Liver (tissue), 9 donors: ENCODE measurements around the gene IL21R. TPM values are rescaled to one million over a fixed set of nuclear protein-coding genes. Genes with fewer than 3 reads are reported as not detected.

ENCODE experiments used
- DNase-seq: peaks from one replicate; pipeline ENCODE4 v3.0.0-alpha.2; 2017; ENCODE audit warnings: low spot score
- H3K27ac ChIP-seq, 2 donors: one replicate each; pipeline ENCODE4 v1.7.0; 2013; ENCODE audit warnings: inconsistent platforms in 2 of 2, low read length in 2 of 2, control low read depth in 1 of 2, low read depth in 1 of 2, mild to moderate bottlenecking in 1 of 2
- H3K27me3 ChIP-seq, 4 donors: one replicate each; pipeline versions ENCODE4 v1.6.1 to v1.7.0; 2013; ENCODE audit warnings: low read length in 3 of 4, inconsistent platforms in 1 of 4, mild to moderate bottlenecking in 1 of 4, moderate library complexity in 1 of 4; ENCODE audit not compliant: control insufficient read depth in 4 of 4, insufficient read depth in 4 of 4
- H3K36me3 ChIP-seq, 4 donors: one replicate each; pipeline versions ENCODE4 v1.6.1 to v1.7.0; 2013; ENCODE audit warnings: low read length in 3 of 4, mild to moderate bottlenecking in 3 of 4, low read depth in 1 of 4, moderate library complexity in 1 of 4; ENCODE audit not compliant: control insufficient read depth in 4 of 4, insufficient read depth in 3 of 4
- H3K4me1 ChIP-seq, 4 donors: one replicate each; pipeline versions ENCODE4 v1.6.1 to v1.7.0; 2013; ENCODE audit warnings: low read length in 3 of 4, mild to moderate bottlenecking in 3 of 4, moderate library complexity in 1 of 4; ENCODE audit not compliant: control insufficient read depth in 4 of 4, insufficient read depth in 4 of 4
- H3K4me3 ChIP-seq, 3 donors: one replicate each; pipeline versions ENCODE4 v1.6.1 to v1.7.0; 2013; ENCODE audit warnings: low read length in 3 of 3, control low read depth in 1 of 3, low read depth in 1 of 3, mild to moderate bottlenecking in 1 of 3
- H3K9ac ChIP-seq, 2 donors: one replicate each; pipeline ENCODE4 v1.7.0; 2013; ENCODE audit warnings: low read length in 2 of 2, mild to moderate bottlenecking in 2 of 2, moderate library complexity in 2 of 2, control low read depth in 1 of 2, low read depth in 1 of 2
- H3K9me3 ChIP-seq, 4 donors: one replicate each; pipeline versions ENCODE4 v1.6.1 to v1.7.0; 2013; ENCODE audit warnings: low read length in 3 of 4; ENCODE audit not compliant: control insufficient read depth in 4 of 4
- CTCF ChIP-seq: fragments of 150-350 bp; IDR thresholded peaks from 2 replicates; pipeline ENCODE4 v1.5.1; 2017; ENCODE audit warnings: improper control_type of control experiment, low read depth, low read length; ENCODE audit not compliant: missing input control
- EGR1 ChIP-seq, 2 donors: IDR thresholded peaks; 2 replicates each; pipeline ENCODE4 v1.6.1; 2016 to 2018; ENCODE audit warnings: antibody characterized with exemption in 2 of 2, low read depth in 2 of 2
- FOXA1 ChIP-seq: IDR thresholded peaks from 2 replicates; pipeline ENCODE4 v1.6.1; 2016; ENCODE audit warnings: antibody characterized with exemption
- FOXA2 ChIP-seq: IDR thresholded peaks from 2 replicates; pipeline ENCODE4 v1.6.1; 2016; ENCODE audit warnings: antibody characterized with exemption
- GABPA ChIP-seq, 2 donors: IDR thresholded peaks in 1 of 2; conservative IDR thresholded peaks in 1 of 2; 2 replicates each; pipeline ENCODE4 v1.6.1; 2016; ENCODE audit warnings: antibody characterized with exemption in 2 of 2, mild to moderate bottlenecking in 1 of 2, moderate library complexity in 1 of 2
- HNF4G ChIP-seq: IDR thresholded peaks from 2 replicates; pipeline ENCODE4 v1.6.1; 2016; ENCODE audit warnings: antibody characterized with exemption
- JUND ChIP-seq, 2 donors: IDR thresholded peaks; 2 replicates each; pipeline ENCODE4 v1.6.1; 2016; ENCODE audit warnings: antibody characterized with exemption in 2 of 2
- NR2F2 ChIP-seq: IDR thresholded peaks from 2 replicates; pipeline ENCODE4 v1.6.1; 2016; ENCODE audit warnings: antibody characterized with exemption
- RAD21 ChIP-seq, 2 donors: IDR thresholded peaks; 2 replicates each; pipeline ENCODE4 v1.6.1; 2016; ENCODE audit warnings: antibody characterized with exemption in 2 of 2, mild to moderate bottlenecking in 2 of 2
- REST ChIP-seq: IDR thresholded peaks from 2 replicates; pipeline ENCODE4 v1.6.1; 2016; ENCODE audit warnings: antibody characterized with exemption, mild to moderate bottlenecking
- RXRA ChIP-seq, 2 donors: IDR thresholded peaks; 2 replicates each; pipeline ENCODE4 v1.6.1; 2017 to 2018; ENCODE audit warnings: antibody characterized with exemption in 2 of 2, mild to moderate bottlenecking in 1 of 2
- SP1 ChIP-seq: IDR thresholded peaks from 2 replicates; pipeline ENCODE4 v1.6.1; 2018; ENCODE audit warnings: antibody characterized with exemption, mild to moderate bottlenecking
- TAF1 ChIP-seq: conservative IDR thresholded peaks from 2 replicates; pipeline ENCODE4 v1.6.1; 2016; ENCODE audit warnings: antibody characterized with exemption, mild to moderate bottlenecking
- YY1 ChIP-seq: IDR thresholded peaks from 2 replicates; pipeline ENCODE4 v1.6.1; 2016; ENCODE audit warnings: antibody characterized with exemption, mild to moderate bottlenecking
- WGBS: extraction: QIAGEN DNeasy Blood & Tissue Kit; methylation state at CpG from one replicate; pipeline ENCODE4 v1.1.7; 2013; 5-methylcytosine and 5-hydroxymethylcytosine counted together
- polyA plus RNA-seq, 2 donors: library from polyadenylated mRNA; stranded (reverse) in 1 of 2; unstranded in 1 of 2; fragments of 200-250 nt in 1 of 2; fragments of >200 nt in 1 of 2; fragmentation: Nextera tagmentation in 1 of 2; extraction: Ambion mirVana in 1 of 2; gene quantifications; one replicate each; pipeline versions ENCODE4 v1.2.1 to v1.2.3, GENCODE V29; 2013 to 2015
- total RNA-seq, 2 donors: library from RNA; depleted of rRNA; stranded (reverse); fragments of >200 nt; gene quantifications; one replicate each; pipeline ENCODE4 v1.2.3, GENCODE V29; 2014
- TF ChIP-seq, protein P1 (sequence below): IDR thresholded peaks from 2 replicates; pipeline ENCODE4 v1.6.1; 2016; ENCODE audit warnings: antibody characterized with exemption
- TF ChIP-seq, protein P2 (sequence below): IDR thresholded peaks from 2 replicates; pipeline ENCODE4 v1.6.1; 2016; ENCODE audit warnings: antibody characterized with exemption
- TF ChIP-seq, protein P3 (sequence below): IDR thresholded peaks from 2 replicates; pipeline ENCODE4 v1.6.1; 2016; ENCODE audit warnings: antibody characterized with exemption
- donor health status: healthy.
- donor health status: healthy.
- donor health status: healthy.
- donor health status: healthy.
- donor health status: healthy.

The IL21R gene
- total and polyA plus RNA-seq, 4 donors: 0.19 to 0.84 (median 0.39) TPM

DNA sequence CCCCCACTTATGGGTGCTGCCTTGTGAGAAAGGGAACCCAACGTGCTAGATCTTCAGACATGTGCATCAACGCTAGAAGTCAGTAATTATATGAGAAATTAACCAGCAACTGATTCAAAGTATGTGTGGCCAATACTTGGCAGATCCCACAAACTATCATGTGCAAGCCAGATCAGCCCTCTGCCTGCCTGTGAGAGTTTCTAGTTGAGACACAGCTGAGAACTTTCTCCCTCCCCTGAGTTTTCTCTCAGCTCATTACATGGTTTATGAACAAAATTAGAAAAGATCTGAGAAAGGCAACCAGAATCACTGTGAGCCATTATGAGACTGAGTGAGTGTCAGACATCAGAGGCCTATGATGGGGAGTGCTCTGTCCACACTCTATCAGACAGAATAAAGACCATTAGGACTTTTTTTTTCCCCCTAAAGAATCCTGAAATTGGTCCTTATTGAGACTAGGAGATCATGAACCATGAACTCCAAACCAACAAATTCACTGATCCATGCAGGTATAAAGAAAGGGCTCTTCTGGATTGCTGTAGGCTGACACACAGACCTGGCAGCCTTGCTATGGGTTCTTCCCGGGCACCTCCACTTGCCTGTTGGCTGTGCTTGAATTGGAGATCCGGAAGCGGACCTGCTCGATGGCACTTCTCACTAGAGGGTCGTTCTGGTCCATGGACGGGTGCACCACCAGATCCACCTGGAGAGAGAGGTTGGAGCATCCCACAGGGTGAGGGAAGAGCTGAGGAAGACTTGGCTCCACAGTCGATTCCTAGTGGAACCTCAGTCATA is 96.3 kb downstream of the IL21R start:
- no peak overlapping the region for H3K27ac ChIP-seq
- H3K4me1 ChIP-seq: no peaks in the 10 kb centered on the region
- DNase-seq: no peak
- no peaks in the 10 kb centered on the region for H3K27me3 ChIP-seq
- TF ChIP-seq SP1 (no peak), RAD21 (IDR thresholded peaks at IDR 0.05) (no peak), CTCF (no peak), TAF1 (no peak)
- TF ChIP-seq, protein P1, sequence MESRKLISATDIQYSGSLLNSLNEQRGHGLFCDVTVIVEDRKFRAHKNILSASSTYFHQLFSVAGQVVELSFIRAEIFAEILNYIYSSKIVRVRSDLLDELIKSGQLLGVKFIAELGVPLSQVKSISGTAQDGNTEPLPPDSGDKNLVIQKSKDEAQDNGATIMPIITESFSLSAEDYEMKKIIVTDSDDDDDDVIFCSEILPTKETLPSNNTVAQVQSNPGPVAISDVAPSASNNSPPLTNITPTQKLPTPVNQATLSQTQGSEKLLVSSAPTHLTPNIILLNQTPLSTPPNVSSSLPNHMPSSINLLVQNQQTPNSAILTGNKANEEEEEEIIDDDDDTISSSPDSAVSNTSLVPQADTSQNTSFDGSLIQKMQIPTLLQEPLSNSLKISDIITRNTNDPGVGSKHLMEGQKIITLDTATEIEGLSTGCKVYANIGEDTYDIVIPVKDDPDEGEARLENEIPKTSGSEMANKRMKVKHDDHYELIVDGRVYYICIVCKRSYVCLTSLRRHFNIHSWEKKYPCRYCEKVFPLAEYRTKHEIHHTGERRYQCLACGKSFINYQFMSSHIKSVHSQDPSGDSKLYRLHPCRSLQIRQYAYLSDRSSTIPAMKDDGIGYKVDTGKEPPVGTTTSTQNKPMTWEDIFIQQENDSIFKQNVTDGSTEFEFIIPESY: no peak
- TF ChIP-seq, protein P2, sequence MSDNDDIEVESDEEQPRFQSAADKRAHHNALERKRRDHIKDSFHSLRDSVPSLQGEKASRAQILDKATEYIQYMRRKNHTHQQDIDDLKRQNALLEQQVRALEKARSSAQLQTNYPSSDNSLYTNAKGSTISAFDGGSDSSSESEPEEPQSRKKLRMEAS: no peak
- no peaks in the 10 kb centered on the region for H3K9me3 ChIP-seq
- peaks cover 20 to 91% (median 59%) of the 10 kb centered on the region in 4 donors for H3K36me3 ChIP-seq
- no peak overlapping the region for H3K9ac ChIP-seq
- no peak overlapping the region for H3K4me3 ChIP-seq
- WGBS: 94% methylated on average over 9 of the region's 9 CpGs

- H3K4me1 ChIP-seq: no peaks in the 10 kb centered on the region
- no peak overlapping the region for H3K9ac ChIP-seq
- no peaks in the 10 kb centered on the region for H3K9me3 ChIP-seq
- TF ChIP-seq NR2F2: no peak
- no peak for TF ChIP-seq HNF4G
- TF ChIP-seq EGR1 (IDR thresholded peaks at IDR 0.05; ENCODE audit: low read depth in 2 of 2): no peak
- TF ChIP-seq, protein P3, sequence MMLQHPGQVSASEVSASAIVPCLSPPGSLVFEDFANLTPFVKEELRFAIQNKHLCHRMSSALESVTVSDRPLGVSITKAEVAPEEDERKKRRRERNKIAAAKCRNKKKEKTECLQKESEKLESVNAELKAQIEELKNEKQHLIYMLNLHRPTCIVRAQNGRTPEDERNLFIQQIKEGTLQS: no peak
- TF ChIP-seq RAD21 (IDR thresholded peaks at IDR 0.05): no peak
- TF ChIP-seq, protein P2: no peak
- TF ChIP-seq FOXA1: no peak
- no peak for TF ChIP-seq REST
- TF ChIP-seq TAF1: no peak
- TF ChIP-seq YY1: no peak
- no peak for TF ChIP-seq GABPA (IDR thresholded peaks at IDR 0.05 in 1 of 2, conservative IDR thresholded peaks at IDR 0.05 in 1 of 2)
- no peak for TF ChIP-seq JUND (IDR thresholded peaks at IDR 0.05)
- TF ChIP-seq RXRA (IDR thresholded peaks at IDR 0.05): no peak
- no peak for TF ChIP-seq FOXA2
- TF ChIP-seq, protein P1: no peak
- no peak for TF ChIP-seq CTCF
- no peak overlapping the region for H3K4me3 ChIP-seq
- 96% methylated on average over 14 of the region's 14 CpGs for WGBS
- peaks cover 21 to 92% (median 65%) of the 10 kb centered on the region in 4 donors for H3K36me3 ChIP-seq
- DNase-seq: no peak
- H3K27me3 ChIP-seq: no peaks in the 10 kb centered on the region
- no peak overlapping the region for H3K27ac ChIP-seq
These were observed 97.1 kb downstream of the IL21R start for GRCh38 chr16:27498916-27499658.
